HG03025 (cell line): ENCODE data around the gene ENKUR.

Experiments used
- ATAC-seq: cut with Tn5 transposase; IDR thresholded peaks from one replicate; pipeline ENCODE4 v1.9.1; 2021; ENCODE audit warnings: mild to moderate bottlenecking, moderate library complexity; ENCODE audit not compliant: unreplicated experiment, low FRiP score

ENKUR gene

DNA sequence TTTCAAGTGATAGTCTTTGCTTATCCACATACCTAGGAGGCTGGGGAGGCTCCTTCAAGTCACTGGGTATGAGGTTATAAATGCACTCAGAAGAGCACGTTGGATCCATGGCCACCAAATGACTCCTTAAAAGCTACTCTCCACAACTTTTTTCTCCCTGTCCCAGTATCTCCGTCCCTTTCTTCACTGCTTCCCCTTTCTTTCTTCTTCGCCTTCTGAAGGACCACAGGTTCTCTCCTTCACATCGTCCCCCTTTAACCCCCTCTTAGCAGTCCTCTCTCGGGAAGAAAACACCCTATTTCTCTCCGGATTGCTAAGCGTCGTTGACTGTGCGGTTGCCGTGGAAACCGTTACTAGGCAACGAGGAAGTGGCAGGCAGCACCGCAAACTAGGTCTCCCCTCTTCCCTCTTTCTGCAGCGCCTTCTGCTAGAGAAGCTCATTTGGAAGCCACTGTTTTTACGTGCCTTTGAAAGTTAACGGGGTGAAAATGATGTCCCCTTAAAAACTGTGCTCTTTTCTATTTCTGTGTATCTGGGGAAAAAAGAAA, at the start of gene ENKUR:
ENKUR (minus strand) TSS at position 331 of the 548 bp plus-strand sequence; CDS start at position 109, 222 bp downstream.
- peak; percentile 76 for ATAC-seq

GRCh38 chr10:25064401-25064800, 48.4 kb upstream of the ENKUR start:
- no peak for ATAC-seq

GRCh38 chr10:25063644-25064043, 47.7 kb upstream of the ENKUR start:
- no peak for ATAC-seq

DNA sequence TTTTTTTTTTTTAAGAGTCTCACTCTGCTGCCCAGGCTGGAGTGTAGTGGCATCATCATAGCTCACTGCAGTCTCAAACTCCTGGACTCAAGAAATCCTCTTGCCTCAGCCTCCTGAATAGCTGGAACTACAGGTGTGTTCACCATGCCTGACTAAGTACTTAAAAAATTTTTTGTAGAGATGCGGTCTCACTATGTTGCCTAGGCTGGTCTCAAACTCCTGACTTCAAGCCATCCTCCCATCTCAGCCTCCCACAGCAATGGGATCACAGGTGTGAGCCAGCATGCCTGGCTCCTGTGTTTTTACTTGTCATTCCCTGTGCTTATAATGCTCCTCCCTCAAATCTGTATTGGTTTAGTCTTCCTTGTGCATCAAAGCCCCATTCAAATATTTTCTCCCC, 47.2 kb upstream of the ENKUR start:
- no peak for ATAC-seq

GRCh38 chr10:25061711-25062449, 45.9 kb upstream of the ENKUR start:
- ATAC-seq = no peak

- ATAC-seq = no peak
These were observed 45.2 kb upstream of the ENKUR start for GRCh38 chr10:25061125-25061524.

- ATAC-seq = no peak
These were observed 44.0 kb upstream of the ENKUR start for GRCh38 chr10:25059990-25060389.

GRCh38 chr10:25057886-25058285, 41.9 kb upstream of the ENKUR start:
- no peak for ATAC-seq

DNA sequence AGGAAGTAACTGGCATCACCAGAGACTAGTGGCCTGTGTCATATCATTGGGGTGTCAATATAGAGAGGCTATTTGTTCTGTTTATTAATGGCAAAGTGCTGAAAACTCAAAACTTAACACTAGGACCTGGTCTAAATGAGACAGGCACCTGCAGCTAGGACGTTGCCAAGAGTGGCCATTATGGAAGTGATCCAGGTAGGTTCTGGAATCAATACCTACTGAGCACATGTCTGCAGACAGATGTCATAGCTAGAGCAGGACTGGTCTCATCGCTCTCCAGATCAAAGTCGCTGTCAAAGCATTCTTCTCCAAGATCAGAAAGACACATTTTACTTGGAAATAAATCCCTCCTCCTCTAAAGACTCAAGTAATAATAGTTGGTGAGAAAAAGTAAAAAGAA, 40.8 kb upstream of the ENKUR start:
- ATAC-seq = no peak

GRCh38 chr10:25052012-25052411, 36.1 kb upstream of the ENKUR start:
- no peak for ATAC-seq

DNA sequence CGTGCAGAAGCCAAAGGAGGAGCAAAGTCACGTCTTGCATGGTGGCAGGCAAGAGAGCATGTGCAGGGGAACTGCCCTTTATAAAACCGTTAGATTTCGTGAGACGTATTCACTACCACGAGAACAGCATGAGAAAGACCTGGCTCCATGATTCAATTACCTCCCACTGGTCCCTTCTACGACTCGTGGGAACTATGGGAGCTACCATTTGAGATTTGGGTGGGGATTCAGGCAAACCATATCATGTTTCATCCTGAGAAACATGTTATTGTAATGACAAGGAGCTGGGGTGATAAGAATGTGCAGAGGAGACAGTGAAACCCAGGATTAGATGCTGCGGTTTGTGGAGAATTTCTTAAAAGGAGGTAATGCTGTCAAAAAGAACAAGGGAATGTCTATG, 34.4 kb upstream of the ENKUR start:
- no peak for ATAC-seq

DNA sequence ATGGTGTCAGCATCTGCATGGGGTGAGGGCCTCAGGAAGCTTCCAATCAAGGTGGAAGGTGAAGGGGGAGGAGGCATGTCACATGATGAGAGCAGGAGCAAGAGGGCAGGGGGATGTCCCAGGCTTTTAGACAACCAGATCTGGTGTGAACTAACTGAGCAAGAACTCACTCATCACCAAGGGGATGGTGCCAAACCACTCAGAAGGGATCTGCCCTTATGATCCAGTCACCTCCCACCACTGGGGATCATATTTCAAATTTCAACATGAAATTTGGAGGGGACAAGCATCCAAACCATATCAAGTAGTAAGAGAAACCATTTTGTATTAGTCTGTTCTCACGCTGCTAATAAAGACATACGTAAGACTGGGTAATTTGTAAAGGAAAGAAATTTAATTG, 34.0 kb upstream of the ENKUR start:
- no peak for ATAC-seq

DNA sequence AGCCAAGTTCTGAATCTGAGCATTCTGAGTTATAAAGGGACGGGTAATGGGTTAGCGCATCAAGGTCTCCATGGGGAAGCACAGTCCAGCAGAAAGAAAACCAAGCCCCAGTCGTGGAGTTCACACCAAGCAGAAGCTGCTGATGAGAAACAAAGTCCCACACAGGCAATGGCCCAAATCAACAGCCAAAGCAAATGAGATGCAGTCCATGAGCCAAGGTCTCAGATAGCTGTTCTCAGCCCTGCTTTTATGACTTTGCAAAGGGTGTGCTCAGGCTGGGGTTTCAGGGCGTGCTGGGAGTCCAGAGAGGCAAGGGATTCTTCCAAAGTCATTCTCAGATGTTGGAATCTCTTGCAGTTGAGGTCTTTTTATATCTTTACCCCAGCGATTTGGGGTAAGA, 32.5 kb upstream of the ENKUR start:
- ATAC-seq = no peak

- ATAC-seq = no peak
These were observed 31.8 kb upstream of the ENKUR start for GRCh38 chr10:25047591-25048301.

- ATAC-seq = no peak
These were observed 31.1 kb upstream of the ENKUR start for GRCh38 chr10:25047088-25047487.

- no peak for ATAC-seq
These were observed 30.7 kb upstream of the ENKUR start for GRCh38 chr10:25046641-25047040.

DNA sequence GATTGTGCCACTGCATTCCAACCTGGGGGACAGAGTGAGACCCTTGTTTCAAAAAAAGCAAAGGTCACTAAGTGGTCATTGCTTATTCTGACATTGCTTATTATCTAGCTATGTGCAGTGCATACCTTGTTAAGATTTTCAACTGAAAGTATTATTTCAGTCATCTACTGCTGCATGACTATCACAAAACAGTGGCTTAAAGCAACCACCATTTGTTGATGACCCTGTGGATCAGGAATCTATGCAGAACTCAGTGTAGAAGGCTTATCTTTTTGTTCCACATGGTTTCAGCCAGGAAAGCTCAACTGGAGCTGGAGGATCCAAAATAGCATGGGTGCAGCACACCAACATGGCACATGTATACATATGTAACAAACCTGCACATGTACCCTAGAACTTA, 23.6 kb upstream of the ENKUR start:
- no peak for ATAC-seq

- ATAC-seq = no peak
These were observed 22.4 kb upstream of the ENKUR start for GRCh38 chr10:25038325-25038724.

GRCh38 chr10:25036381-25036780, 20.4 kb upstream of the ENKUR start:
- ATAC-seq = no peak

DNA sequence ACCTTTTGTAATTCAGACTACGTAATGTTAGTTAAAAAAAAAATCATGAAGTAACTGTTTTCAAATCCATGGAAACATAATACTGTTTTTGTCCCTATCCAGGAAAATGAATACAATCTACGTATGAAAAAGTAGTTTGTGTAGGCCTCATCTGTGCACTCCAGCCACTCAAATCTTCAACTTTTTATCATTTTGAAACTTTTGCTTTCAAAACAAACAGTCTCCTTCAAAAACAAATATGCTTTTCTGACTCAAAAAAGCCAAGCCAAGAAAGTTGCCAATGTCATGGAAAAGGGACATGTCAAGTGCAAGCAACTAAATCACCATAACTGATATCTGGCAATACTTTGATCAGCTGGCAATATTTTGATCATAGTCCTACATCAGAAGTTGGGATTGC, 13.6 kb upstream of the ENKUR start:
- ATAC-seq = no peak

DNA sequence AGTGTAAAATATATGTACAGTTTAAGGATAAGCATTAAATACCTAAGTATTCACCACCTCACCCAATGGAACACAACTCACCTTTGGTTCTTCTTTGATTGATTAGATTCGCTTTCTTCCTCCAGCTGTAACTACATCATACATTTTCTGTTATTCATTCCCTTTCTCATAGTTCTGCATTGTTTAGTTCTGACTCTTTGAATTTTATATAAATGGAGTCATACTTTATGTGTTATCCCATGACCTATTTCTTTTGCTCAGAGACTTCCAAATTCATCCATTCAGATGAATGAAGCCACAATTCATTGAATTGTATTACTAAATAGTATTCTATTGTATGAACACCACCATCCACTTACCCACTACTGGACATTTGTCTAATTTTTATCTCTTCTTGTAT, 12.8 kb upstream of the ENKUR start:
- ATAC-seq = no peak

DNA sequence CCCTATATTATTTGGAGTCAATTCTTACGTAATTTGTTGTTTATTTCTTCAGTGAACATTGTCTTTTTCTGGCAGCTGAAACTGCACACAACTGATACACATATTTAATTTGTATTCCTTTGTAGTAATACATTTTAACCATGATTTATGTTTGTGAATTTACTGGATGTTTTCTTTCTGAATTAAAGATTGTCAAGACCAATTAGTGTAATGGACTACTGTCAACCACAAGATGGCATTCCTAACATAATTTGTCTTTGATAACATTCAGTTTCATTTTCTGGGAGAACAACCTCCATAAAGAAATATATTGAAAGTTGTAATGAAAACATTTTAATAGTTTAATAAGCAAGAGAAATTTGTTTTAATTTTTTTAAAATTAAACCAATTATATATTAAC, 10.5 kb upstream of the ENKUR start:
- no peak for ATAC-seq
